Breast epithelium (tissue), 3 donors: ENCODE results near the gene IPO13.

Experiments used
- POLR2A ChIP-seq: fragments of 450-650 bp; IDR thresholded peaks from one replicate; pipeline ENCODE4 v1.6.1; 2016; ENCODE audit warnings: antibody characterized with exemption, mild to moderate bottlenecking, moderate library complexity
- TF ChIP-seq, protein P1 (sequence below), 3 donors: fragments of 450-650 bp; IDR thresholded peaks; one replicate each; pipeline ENCODE4 v1.5.1; 2016 to 2017; ENCODE audit warnings: antibody characterized with exemption in 3 of 3, mild to moderate bottlenecking in 3 of 3, moderate library complexity in 3 of 3

GRCh38 chr1:43982241-43982640, 35.5 kb downstream of the IPO13 start:
- TF ChIP-seq, protein P1, sequence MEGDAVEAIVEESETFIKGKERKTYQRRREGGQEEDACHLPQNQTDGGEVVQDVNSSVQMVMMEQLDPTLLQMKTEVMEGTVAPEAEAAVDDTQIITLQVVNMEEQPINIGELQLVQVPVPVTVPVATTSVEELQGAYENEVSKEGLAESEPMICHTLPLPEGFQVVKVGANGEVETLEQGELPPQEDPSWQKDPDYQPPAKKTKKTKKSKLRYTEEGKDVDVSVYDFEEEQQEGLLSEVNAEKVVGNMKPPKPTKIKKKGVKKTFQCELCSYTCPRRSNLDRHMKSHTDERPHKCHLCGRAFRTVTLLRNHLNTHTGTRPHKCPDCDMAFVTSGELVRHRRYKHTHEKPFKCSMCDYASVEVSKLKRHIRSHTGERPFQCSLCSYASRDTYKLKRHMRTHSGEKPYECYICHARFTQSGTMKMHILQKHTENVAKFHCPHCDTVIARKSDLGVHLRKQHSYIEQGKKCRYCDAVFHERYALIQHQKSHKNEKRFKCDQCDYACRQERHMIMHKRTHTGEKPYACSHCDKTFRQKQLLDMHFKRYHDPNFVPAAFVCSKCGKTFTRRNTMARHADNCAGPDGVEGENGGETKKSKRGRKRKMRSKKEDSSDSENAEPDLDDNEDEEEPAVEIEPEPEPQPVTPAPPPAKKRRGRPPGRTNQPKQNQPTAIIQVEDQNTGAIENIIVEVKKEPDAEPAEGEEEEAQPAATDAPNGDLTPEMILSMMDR (IDR thresholded peaks at IDR 0.05): no peak
- no peak for TF ChIP-seq POLR2A
